Liver (tissue), 3 donors: ENCODE results near the gene ALX3.

ENCODE experiments used
- ATF3 ChIP-seq: IDR thresholded peaks from 2 replicates; pipeline ENCODE4 v1.6.1; 2016; ENCODE audit warnings: antibody characterized with exemption
- FOXA1 ChIP-seq: IDR thresholded peaks from 2 replicates; pipeline ENCODE4 v1.6.1; 2016; ENCODE audit warnings: antibody characterized with exemption
- RAD21 ChIP-seq, 2 donors: IDR thresholded peaks; 2 replicates each; pipeline ENCODE4 v1.6.1; 2016; ENCODE audit warnings: antibody characterized with exemption in 2 of 2, mild to moderate bottlenecking in 2 of 2
- RXRA ChIP-seq, 2 donors: IDR thresholded peaks; 2 replicates each; pipeline ENCODE4 v1.6.1; 2017 to 2018; ENCODE audit warnings: antibody characterized with exemption in 2 of 2, mild to moderate bottlenecking in 1 of 2
- SP1 ChIP-seq: IDR thresholded peaks from 2 replicates; pipeline ENCODE4 v1.6.1; 2018; ENCODE audit warnings: antibody characterized with exemption, mild to moderate bottlenecking
- TAF1 ChIP-seq: conservative IDR thresholded peaks from 2 replicates; pipeline ENCODE4 v1.6.1; 2016; ENCODE audit warnings: antibody characterized with exemption, mild to moderate bottlenecking
- ZBTB33 ChIP-seq: IDR thresholded peaks from 2 replicates; pipeline ENCODE4 v1.6.1; 2016; ENCODE audit warnings: antibody characterized with exemption
- TF ChIP-seq, protein P1 (sequence below): fragments of 150-350 bp; IDR thresholded peaks from 2 replicates; pipeline ENCODE4 v1.5.1; 2017; ENCODE audit warnings: improper control_type of control experiment, low read depth, low read length; ENCODE audit not compliant: missing input control
- TF ChIP-seq, protein P2 (sequence below): IDR thresholded peaks from 2 replicates; pipeline ENCODE4 v1.6.1; 2016; ENCODE audit warnings: antibody characterized with exemption, mild to moderate bottlenecking
- donor health status: healthy.
- donor health status: healthy.

- TF ChIP-seq ATF3, result no peak
- TF ChIP-seq, protein P1, sequence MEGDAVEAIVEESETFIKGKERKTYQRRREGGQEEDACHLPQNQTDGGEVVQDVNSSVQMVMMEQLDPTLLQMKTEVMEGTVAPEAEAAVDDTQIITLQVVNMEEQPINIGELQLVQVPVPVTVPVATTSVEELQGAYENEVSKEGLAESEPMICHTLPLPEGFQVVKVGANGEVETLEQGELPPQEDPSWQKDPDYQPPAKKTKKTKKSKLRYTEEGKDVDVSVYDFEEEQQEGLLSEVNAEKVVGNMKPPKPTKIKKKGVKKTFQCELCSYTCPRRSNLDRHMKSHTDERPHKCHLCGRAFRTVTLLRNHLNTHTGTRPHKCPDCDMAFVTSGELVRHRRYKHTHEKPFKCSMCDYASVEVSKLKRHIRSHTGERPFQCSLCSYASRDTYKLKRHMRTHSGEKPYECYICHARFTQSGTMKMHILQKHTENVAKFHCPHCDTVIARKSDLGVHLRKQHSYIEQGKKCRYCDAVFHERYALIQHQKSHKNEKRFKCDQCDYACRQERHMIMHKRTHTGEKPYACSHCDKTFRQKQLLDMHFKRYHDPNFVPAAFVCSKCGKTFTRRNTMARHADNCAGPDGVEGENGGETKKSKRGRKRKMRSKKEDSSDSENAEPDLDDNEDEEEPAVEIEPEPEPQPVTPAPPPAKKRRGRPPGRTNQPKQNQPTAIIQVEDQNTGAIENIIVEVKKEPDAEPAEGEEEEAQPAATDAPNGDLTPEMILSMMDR, result no peak
- no peak for TF ChIP-seq SP1
- TF ChIP-seq FOXA1, result no peak
- TF ChIP-seq, protein P2, sequence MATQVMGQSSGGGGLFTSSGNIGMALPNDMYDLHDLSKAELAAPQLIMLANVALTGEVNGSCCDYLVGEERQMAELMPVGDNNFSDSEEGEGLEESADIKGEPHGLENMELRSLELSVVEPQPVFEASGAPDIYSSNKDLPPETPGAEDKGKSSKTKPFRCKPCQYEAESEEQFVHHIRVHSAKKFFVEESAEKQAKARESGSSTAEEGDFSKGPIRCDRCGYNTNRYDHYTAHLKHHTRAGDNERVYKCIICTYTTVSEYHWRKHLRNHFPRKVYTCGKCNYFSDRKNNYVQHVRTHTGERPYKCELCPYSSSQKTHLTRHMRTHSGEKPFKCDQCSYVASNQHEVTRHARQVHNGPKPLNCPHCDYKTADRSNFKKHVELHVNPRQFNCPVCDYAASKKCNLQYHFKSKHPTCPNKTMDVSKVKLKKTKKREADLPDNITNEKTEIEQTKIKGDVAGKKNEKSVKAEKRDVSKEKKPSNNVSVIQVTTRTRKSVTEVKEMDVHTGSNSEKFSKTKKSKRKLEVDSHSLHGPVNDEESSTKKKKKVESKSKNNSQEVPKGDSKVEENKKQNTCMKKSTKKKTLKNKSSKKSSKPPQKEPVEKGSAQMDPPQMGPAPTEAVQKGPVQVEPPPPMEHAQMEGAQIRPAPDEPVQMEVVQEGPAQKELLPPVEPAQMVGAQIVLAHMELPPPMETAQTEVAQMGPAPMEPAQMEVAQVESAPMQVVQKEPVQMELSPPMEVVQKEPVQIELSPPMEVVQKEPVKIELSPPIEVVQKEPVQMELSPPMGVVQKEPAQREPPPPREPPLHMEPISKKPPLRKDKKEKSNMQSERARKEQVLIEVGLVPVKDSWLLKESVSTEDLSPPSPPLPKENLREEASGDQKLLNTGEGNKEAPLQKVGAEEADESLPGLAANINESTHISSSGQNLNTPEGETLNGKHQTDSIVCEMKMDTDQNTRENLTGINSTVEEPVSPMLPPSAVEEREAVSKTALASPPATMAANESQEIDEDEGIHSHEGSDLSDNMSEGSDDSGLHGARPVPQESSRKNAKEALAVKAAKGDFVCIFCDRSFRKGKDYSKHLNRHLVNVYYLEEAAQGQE, result no peak
- no peak for TF ChIP-seq RXRA (IDR thresholded peaks at IDR 0.05)
- no peak for TF ChIP-seq TAF1
- no peak for TF ChIP-seq ZBTB33
- TF ChIP-seq RAD21 (IDR thresholded peaks at IDR 0.05), result no peak
Observed at GRCh38 chr1:110112143-110112542, 41.7 kb upstream of the ALX3 start, which contains the start of gene UBL4B.
